Epithelial cell of esophagus (primary cell): ENCODE data around the gene PLEKHM3.

Experiments used
- DNase-seq: peaks from one replicate; pipeline ENCODE4 v3.0.0; 2010; ENCODE audit warnings: low read depth
- H3K4me3 ChIP-seq: 2 replicates; pipeline ENCODE4 v1.5.1; 2011; ENCODE audit warnings: mild to moderate bottlenecking, low read length, control low read depth
- TF ChIP-seq, protein P1 (sequence below): IDR thresholded peaks from 2 replicates; pipeline ENCODE4 v1.5.1; 2011; ENCODE audit warnings: low read depth, mild to moderate bottlenecking, low read length, control low read depth, inconsistent platforms; ENCODE audit not compliant: insufficient read depth; ENCODE audit errors: missing control alignments

Gene PLEKHM3

DNA sequence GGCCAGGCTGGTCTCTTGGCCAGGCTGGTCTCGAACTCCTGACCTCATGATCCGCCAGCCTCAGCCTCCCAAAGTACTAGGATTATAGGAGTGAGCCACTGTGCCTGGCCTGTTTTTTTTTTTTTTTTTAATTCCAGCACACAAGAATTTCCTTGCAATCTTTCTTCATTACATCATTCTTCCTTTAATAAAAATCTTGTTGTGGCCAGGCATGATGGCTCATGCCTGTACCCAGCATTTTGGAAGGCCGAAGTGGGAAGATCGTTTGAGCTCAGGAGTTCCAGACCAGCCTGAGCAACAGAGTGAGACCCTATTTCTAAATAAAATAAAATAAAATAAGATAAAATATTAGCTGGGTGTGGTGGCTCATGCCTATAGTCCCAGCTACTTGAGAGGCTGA, 21.4 kb upstream of the PLEKHM3 start:
- DNase-seq = peak; percentile 65
- TF ChIP-seq, protein P1, sequence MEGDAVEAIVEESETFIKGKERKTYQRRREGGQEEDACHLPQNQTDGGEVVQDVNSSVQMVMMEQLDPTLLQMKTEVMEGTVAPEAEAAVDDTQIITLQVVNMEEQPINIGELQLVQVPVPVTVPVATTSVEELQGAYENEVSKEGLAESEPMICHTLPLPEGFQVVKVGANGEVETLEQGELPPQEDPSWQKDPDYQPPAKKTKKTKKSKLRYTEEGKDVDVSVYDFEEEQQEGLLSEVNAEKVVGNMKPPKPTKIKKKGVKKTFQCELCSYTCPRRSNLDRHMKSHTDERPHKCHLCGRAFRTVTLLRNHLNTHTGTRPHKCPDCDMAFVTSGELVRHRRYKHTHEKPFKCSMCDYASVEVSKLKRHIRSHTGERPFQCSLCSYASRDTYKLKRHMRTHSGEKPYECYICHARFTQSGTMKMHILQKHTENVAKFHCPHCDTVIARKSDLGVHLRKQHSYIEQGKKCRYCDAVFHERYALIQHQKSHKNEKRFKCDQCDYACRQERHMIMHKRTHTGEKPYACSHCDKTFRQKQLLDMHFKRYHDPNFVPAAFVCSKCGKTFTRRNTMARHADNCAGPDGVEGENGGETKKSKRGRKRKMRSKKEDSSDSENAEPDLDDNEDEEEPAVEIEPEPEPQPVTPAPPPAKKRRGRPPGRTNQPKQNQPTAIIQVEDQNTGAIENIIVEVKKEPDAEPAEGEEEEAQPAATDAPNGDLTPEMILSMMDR = no peak

DNA sequence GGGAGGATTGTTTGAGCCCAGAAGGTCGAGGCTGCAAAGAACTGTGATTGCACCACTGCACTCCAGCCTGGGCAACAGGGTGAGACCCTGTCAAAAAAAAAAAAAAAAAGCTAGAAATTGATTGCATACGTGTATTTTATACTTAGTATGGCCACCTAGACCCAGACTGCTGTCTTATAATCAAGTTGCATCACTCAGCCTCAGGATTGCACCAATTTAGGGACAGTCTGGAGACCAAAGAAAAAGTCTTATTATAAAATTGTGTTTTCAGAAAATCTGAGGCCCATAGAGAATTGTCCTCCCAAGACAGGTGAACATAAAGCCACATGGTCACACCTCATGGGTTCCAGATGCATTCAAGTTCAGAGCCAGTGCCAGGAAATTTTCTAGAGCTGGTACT, 17.1 kb upstream of the PLEKHM3 start:
- no peak overlapping the region for H3K4me3 ChIP-seq
- no peak for DNase-seq
- TF ChIP-seq, protein P1 = no peak

More for the DNA sequence above, 21.4 kb upstream of the PLEKHM3 start:
- no peak overlapping the region for H3K4me3 ChIP-seq

DNA sequence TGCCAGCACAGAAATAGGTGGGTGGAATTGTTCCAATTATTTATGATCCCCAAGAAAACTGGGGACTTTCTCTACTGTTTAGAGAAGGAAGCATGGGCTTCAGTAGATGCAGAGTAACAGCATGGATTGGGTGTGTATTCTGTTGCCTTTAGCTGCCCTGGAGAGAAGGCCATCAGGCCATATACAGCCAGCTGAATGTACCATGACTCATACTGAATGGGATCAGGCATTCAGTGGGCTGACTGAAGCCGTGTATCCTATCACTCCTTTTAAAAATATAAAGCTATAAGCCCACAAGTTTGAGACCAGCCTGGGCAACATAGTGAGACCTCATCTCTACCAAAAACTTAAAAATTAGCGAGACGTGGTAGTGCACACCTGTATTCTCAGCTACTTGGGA, 16.7 kb upstream of the PLEKHM3 start:
- no peak overlapping the region for H3K4me3 ChIP-seq
- DNase-seq = peak; percentile 24
- TF ChIP-seq, protein P1 = no peak

DNA sequence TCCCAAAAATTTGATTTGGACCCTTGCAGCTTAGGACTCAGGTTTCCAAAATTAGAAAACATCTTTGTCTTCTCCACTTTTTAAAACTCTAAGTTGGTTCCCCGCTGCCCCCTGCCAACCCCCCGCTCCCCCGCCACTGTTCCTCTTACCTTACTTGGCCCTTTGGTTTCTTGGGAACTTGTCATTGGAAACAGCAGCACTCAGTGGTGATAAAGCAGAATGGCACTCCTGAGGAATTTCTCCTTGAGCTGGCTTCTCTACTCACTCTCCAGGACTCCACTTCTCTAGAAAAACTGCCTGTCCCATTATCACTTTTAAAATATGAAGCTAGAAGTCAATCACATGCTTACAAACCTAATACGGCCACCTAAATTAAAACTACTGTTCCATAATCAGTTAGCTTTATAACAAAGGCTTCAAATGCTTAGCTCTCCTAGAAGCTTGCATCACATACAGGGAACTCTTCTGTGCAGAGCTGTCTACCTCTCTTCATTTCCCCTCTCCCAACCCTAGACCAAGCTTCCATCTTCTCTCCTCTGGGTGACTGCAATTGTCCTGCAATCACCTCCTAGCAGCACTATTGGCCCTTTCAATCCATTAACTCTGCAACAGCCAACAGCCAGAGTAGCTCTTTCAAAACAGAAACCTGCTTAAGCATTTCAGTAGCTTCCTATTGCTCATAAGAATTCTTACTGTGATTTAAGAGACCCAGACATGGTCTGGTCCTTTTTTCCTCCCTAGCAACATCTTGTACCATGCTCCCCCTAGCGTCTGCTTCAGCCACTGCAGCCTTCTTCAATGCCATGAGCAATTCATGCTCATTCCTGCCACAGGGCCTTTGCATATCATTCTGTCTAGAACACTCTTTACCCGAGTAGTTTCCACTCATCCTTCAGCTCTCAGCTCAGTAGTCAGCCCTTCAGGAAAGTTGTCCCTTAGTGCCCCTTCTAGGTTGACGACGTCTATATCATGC, 15.2 kb upstream of the PLEKHM3 start:
- peak; percentile 73 for DNase-seq
- TF ChIP-seq, protein P1 = peak; percentile 72
- H3K4me3 ChIP-seq = no peak overlapping the region

- no peak for DNase-seq
- no peak overlapping the region for H3K4me3 ChIP-seq
- TF ChIP-seq, protein P1 = no peak
Measured at GRCh38 chr2:208039376-208040110, 14.2 kb upstream of the PLEKHM3 start.

DNA sequence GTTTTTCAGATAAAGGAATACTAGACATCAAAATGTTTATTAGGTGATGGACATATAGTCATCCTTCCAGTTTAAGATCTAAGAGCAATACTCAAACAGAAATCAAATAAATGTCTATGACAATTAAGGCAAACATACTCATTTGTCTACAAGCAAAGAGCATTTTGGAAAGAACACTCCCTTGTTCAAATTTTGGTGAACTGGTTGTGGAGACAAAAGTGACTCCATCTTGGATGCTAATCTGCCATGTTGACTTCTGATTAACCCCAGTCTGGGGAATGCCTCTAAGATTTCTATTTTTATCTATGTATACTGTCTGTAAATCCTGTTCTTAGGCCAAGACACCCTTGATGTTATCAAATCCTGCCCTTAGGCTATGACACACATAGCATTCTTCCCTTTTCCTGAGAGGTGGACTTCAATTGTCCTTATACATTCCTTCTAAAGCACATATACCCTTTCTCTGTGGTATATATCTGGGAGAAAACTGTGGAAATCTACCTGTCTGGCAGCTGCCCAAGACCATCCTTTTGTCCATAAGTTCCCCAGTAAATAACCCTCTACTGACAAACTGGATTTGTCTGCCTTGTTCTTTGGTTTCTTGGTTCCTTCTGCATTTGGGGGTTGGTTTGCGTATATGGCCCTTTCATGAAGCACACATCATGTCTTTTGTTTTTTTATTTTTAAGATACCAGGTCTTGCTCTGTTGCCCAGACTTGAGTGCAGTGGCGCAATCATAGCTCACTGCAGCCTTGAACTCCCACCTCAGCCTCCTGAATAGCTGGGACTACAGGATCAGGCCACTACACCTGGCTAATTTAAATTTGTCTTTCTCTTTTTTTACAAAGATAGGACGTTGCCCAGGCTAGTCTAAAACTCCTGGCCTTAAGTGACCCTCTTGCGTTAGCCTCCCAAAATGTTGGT, 12.5 kb upstream of the PLEKHM3 start:
- TF ChIP-seq, protein P1 = no peak
- peak; percentile 10 for DNase-seq
- H3K4me3 ChIP-seq = no peak overlapping the region
